WTC11 (cell line): ENCODE measurements around the gene MRPL28.

Experiments used
- CREB1 ChIP-seq: sonication (generic); formaldehyde crosslinking; IDR thresholded peaks from 2 replicates; pipeline ENCODE4 v1.8.0; 2023; ENCODE audit warnings: mild to moderate bottlenecking, missing genetic modification reagents
- ESRRA ChIP-seq: sonication (generic); formaldehyde crosslinking; IDR thresholded peaks from 2 replicates; pipeline ENCODE4 v1.8.1; 2022; ENCODE audit warnings: mild to moderate bottlenecking, missing genetic modification reagents, borderline replicate concordance
- RORB ChIP-seq: fragments of 250-450 bp; sonication (Bioruptor Pico); IDR thresholded peaks from 2 replicates; pipeline ENCODE4 v1.9.0; 2021; ENCODE audit warnings: mild to moderate bottlenecking
- SMAD4 ChIP-seq: sonication (generic); formaldehyde crosslinking; IDR thresholded peaks from 2 replicates; pipeline ENCODE4 v1.8.0; 2022; ENCODE audit warnings: mild to moderate bottlenecking, missing genetic modification reagents
- SP1 ChIP-seq: sonication (generic); formaldehyde crosslinking; conservative IDR thresholded peaks from 2 replicates; pipeline ENCODE4 v1.8.1; 2022; ENCODE audit warnings: missing genetic modification reagents
- TEAD1 ChIP-seq: sonication (generic); formaldehyde crosslinking; IDR thresholded peaks from 2 replicates; pipeline ENCODE4 v1.8.0; 2022; ENCODE audit warnings: mild to moderate bottlenecking, missing genetic modification reagents
- ZBTB43 ChIP-seq: sonication (generic); formaldehyde crosslinking; IDR thresholded peaks from 2 replicates; pipeline ENCODE4 v1.8.1; 2023; ENCODE audit warnings: mild to moderate bottlenecking, missing genetic modification reagents
- ZNF121 ChIP-seq: sonication (generic); formaldehyde crosslinking; IDR thresholded peaks from 2 replicates; pipeline ENCODE4 v1.8.0; 2023; ENCODE audit warnings: missing genetic modification reagents
- TF ChIP-seq, protein P1 (sequence below): fragments of 200-600 bp; IDR thresholded peaks from 2 replicates; pipeline ENCODE4 v1.8.0; 2022; ENCODE audit warnings: antibody characterized with exemption
- TF ChIP-seq, protein P2 (sequence below): sonication (generic); formaldehyde crosslinking; IDR thresholded peaks from 2 replicates; pipeline ENCODE4 v1.8.0; 2022; ENCODE audit warnings: mild to moderate bottlenecking, missing genetic modification reagents

- TF ChIP-seq ZNF121 (CRISPR knock-in tag) (no peak), CREB1 (CRISPR knock-in tag) (no peak), ZBTB43 (no peak), RORB (no peak), ESRRA (CRISPR knock-in tag) (no peak), SMAD4 (no peak), SP1 (CRISPR knock-in tag) (no peak), TEAD1 (CRISPR knock-in tag) (no peak)
- TF ChIP-seq, protein P1, sequence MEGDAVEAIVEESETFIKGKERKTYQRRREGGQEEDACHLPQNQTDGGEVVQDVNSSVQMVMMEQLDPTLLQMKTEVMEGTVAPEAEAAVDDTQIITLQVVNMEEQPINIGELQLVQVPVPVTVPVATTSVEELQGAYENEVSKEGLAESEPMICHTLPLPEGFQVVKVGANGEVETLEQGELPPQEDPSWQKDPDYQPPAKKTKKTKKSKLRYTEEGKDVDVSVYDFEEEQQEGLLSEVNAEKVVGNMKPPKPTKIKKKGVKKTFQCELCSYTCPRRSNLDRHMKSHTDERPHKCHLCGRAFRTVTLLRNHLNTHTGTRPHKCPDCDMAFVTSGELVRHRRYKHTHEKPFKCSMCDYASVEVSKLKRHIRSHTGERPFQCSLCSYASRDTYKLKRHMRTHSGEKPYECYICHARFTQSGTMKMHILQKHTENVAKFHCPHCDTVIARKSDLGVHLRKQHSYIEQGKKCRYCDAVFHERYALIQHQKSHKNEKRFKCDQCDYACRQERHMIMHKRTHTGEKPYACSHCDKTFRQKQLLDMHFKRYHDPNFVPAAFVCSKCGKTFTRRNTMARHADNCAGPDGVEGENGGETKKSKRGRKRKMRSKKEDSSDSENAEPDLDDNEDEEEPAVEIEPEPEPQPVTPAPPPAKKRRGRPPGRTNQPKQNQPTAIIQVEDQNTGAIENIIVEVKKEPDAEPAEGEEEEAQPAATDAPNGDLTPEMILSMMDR: no peak
- TF ChIP-seq, protein P2, sequence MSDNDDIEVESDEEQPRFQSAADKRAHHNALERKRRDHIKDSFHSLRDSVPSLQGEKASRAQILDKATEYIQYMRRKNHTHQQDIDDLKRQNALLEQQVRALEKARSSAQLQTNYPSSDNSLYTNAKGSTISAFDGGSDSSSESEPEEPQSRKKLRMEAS (CRISPR knock-in tag): no peak
Measured at GRCh38 chr16:333406-334094, 36.8 kb downstream of the MRPL28 start.
